T47D (cell line): ENCODE measurements around the gene VENTX.
A peak's percentile ranks its signal among the peaks of the same experiment; 100 is the strongest.

ENCODE experiments used
- DNase-seq, 2 experiments: peaks; one replicate each; pipeline versions ENCODE4 v3.0.0 to v3.0.0-alpha.2; 2011 to 2012; ENCODE audit warnings: low read depth in 1 of 2, low spot score in 1 of 2
- JUND ChIP-seq: IDR thresholded peaks from 2 replicates; pipeline ENCODE4 v1.6.1; 2012; ENCODE audit warnings: low read depth
- in situ Hi-C: cut with HindIII; loops from 2 replicates; pipeline ENCODE4 v1.10.0; 2016; ENCODE audit warnings: low sequenced_read_pairs, low pct_unique_long_range_greater_than_20kb

The VENTX gene

DNA sequence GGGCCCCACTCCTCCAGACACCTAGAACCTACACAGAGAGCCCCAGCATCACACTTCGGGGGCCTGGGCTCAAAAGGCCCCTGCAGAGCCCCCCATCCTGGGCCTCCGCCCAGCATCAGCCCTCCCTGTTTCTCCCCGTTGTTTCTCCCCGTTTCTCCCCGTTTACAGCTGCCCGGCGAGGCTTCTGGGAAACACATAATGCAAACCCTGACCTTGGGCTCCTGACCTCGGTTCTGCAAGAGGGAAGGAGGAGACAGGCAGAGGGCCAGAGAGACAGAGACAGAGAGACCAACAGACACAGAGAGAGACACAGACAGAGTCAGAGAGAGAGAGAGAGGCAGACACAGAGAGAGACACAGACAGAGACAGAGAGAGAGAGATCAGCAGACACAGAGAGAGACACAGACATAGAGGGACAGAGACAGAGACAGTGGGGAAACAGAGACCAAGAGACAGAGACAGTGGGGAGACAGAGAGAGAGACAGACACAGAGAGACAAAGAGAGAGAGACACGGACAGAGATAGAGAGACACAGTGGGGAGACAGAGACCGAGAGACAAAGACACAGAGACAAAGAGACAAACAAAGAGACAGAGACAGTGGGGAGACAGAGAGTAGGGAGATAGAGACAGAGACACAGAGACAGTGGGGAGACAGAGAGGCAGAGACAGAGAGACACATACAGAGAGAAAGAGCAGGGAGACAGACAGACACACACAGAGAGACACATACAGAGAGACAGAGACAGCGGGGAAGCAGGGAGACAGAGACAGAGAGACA is 12.5 kb downstream of the VENTX start:
- in situ Hi-C loops = no loop called here
- DNase-seq = no peak
- TF ChIP-seq JUND = no peak

DNA sequence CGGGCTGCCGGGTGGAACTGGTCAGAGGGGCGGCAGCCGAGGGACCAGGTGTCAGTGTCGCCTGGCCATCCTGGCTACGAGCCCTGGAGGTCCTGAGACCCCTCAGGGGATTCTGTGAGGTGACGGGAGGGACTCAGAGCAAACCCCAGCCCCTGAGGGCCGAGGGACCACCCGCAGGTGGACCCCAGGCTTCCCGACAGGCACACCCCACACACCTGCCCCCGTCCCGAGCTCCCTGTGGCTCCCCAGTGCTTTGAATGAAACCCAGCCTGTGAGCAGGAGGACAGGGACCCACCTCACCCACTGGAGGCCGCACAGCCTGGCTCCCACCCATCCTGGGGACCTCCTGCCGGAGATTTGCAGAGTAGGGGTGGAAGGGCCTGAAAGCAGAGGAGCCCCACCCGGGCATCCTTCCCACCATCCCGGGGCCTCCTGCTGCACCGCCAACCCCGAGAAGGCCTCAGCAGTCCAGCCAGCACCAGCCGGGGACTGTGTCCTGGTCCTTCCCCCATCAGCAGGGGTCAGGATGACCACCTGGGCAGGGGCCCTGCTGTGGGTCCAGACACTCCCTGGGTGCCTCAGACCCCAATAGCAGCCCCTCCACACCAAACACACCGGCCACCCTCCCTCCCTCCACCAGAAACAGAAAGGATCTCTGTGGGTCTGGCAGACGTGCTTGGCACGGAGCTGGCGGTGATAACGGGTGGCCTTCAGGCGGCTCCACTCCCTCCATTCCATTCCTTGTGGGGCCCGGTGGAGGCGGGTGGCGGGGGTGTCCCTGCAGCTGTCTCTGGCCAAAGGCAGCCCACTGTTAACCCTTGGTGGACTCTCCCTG is 13.9 kb downstream of the VENTX start:
- in situ Hi-C loops = no loop called here
- no peak for TF ChIP-seq JUND
- DNase-seq = no peak

DNA sequence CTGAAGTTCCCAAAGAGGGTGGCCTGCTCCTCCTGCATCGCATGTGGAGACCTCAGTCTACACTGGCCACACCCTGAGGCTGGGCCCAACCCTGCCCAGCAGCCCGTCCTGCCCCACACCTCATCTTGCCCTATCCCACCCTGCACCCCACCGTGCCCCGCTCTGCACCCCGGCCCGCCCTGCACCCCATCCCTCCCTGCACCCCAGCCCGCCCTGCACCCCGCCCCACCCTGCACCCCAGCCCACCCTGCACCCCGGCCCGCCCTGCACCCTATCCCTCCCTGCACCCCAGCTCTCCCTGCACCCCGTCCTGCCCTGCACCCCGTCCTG is 14.5 kb downstream of the VENTX start:
- in situ Hi-C loops = no loop called here
- TF ChIP-seq JUND = no peak

DNA sequence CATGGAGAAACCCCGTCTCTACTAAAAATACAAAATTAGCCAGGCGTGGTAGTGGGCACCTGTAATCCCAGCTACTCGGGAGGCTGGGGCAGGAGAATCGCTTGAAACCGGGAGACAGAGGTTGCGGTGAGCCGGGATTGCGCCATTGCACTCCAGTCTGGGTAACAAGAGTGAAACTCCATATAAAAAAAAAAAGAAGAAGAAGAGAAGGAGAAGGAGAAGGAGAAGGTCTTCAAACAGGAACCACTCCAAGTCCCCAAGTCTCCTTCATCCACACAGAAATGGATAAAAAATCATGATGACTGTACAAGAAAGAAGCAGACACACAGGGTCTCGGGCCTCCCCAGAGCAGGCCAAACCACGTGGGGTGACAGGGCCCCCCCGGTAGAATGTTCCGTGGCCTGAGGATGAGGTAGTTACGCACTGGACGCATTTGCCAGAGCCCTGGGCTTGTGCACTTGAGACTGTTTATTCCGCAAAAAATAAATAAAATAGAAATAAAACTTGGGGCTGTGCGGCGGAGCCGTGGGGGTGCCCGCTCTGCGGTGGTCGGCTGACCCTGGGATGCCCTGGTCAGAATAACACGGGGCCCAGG is 15.8 kb downstream of the VENTX start:
- in situ Hi-C loops = no loop called here
- no peak for TF ChIP-seq JUND
- DNase-seq = no peak

More for the DNA sequence above, 14.5 kb downstream of the VENTX start:
- no peak for DNase-seq

DNA sequence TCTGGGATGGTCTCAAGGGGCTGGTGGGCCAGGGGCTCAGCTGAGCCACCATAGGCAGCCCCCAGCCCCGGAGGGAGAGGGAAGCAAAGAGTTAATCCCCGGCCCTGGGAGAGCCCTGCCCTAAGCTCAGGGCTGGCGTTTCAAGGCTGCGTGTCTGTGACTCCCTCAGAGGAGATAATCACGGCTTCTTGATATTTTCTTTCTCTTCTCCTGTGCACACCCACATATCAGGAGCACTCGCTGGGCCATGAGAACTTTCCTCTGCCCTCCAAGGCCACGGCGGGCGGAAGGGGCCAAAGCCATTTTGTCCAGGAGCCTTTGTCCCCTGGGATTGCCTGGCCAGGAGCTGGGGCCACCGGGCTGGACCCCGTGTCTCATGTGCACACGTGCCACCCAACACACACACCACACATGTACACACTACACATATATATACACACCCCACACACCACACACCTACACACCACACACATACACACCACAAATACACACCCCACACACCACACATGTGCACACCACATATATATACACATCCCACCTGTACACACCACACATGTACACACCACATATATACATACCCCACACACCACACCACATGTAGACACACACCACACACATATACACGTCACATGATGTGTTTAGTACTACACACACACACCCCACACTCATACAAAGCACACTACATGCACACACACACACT is 16.9 kb downstream of the VENTX start:
- DNase-seq = no peak
- in situ Hi-C loops = no loop called here

DNA sequence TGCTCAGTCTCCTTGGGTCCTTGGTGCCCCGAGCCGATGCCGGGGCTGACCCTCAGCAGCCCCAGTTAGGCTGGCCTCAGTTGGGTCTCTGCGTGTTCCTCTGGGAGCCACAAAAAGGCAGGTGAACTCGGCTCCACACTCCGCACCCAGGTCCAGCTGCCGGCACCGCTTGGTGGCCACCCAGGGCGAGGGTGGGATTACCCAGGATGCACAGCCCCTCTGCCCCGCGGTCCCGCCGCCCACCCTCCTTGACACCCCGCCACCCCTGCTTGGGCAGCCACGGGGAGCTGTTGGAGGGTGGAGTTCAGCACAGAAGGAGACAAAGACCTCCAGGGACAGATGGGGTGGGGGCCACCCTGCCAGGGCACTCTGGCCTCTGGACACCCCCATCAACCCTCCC is 17.7 kb downstream of the VENTX start:
- in situ Hi-C loops = no loop called here
- no peak for TF ChIP-seq JUND
- DNase-seq = no peak

More for the DNA sequence above, 16.9 kb downstream of the VENTX start:
- no peak for TF ChIP-seq JUND

DNA sequence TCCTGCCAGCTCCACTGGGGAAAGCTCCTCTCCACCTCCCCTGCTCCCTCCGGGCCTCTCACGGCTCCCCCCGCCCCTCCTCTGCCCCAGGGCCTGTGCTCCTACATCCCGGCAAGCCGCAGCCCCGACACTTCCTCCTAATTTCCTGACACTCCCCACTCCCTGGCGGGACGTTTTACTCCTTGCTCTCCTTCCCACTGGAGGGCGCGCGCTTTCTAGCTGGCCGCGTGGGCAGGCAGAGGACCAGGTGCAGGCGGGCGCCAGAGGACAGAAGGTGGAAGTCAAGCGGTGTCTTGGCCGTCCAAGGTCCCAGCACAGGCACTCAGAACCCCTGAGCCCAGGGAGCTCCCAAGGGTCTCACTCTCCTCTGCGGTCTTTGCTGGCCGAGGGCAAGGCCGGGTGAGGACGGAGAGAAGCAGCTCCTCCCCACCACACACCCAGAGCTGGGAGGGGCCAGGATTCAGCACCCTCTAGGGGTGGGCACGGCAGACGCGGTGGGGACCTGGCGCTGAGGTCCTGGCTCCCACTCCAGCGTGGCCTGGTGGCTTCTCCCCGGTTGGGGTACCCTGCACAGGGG is 19.9 kb downstream of the VENTX start:
- peak; percentile 80 to 83 for DNase-seq
- in situ Hi-C loops = no loop called here

DNA sequence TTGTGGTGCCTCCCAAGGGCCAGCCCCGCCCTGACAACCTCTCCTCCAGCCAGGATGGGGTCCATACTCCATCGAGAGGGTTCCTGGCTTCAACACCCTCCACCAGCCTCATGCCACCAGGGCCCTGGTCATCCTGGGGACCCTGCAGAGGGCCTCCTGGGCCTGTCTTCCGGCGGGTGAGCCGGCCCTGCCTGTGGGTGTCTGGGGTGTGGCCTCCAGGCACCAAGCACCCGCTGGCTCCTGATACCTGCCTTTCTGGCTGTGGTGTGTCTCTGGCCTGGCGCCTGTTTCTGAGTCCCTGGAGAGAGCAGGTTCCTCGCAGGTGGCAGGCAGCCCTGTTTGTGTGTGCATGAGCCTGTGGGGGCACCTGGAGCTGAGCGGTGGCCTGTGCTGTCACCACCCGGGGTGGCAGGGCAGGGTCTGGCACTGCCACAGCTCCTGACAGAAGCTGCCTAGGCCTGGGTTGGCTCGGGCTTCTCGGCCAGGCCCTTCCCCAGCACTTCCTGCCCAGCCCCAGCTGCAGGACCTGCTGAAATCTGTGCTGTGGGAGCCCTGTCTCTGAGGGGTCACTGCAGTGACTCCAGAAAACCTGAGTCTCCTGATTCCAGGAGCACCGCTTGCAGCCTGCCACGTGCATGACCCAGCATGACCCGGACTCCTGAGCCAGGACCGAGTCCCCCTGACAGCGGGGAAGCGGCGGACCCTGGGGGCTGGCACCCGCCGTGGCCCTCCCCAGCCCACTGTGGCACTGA is 20.6 kb downstream of the VENTX start:
- TF ChIP-seq JUND = no peak
- in situ Hi-C loops = no loop called here
- DNase-seq = peak in 1 of 2 experiments; percentile 47

More for the DNA sequence above, 19.9 kb downstream of the VENTX start:
- no peak for TF ChIP-seq JUND

DNA sequence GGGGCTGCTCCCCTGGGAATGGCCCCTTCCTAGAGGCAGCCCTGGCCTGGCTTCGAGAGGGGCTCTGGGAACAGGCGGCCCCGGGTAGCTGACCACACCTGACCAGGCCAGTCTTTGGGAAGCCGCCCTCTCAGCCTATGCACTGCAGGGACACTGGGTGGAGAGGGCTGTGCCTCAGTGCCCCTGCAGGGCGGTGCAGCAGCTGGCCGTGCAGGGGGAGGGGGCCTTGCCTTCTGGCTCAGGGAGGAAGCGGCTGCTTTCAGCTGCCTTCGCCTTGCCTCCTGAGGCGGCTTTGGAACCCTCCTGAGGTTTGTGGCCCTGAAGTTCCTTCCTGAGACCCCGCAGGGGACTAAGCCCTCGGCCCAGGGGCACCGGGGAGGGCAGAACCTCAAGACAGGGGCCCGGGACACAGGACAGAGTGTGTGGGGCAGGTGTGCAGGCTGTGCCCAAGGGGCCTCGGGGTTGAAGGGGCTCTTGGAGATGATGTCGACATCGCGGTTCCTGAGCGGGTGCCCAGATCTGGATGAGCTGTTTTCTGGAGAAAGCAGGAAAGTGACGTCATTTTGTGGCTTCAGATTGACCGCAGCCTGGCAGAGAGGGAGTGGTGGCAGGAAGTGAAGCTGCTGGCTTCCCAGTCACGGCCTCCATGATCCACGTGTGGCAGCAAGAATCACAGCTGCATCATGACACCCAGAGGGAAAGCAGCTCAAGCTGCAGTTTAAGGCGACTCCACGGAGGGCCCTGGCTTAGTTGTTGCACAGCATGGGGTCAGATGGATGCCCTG is 21.4 kb downstream of the VENTX start:
- in situ Hi-C loops = no loop called here
- TF ChIP-seq JUND = no peak
- no peak for DNase-seq

DNA sequence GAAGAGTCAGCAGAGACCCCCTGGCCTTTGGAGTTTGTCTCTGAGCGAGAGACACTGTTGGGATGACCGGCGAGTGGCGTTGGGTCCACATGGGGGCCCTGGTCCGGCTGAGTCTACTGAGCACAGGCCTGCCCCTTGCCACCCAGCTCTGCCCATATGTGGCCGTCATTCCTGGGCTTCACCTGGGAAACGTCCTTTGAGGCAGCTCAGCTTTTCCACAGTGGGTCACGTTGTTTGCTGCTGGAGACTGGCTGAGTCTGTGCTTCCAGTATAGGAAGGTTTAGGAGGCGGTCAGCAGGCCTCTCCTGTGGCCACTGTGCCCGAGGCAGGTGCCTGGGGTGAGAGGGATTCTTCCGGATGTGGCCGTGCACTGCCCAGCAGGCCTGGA is 21.9 kb downstream of the VENTX start:
- DNase-seq = no peak
- no peak for TF ChIP-seq JUND
- in situ Hi-C loops = no loop called here
